ENCODE measurements around the gene SLC13A2. TPM values are rescaled to one million over a fixed set of nuclear protein-coding genes. Genes with fewer than 3 reads are reported as not detected.

SLC13A2 gene
- total RNA-seq, 6 experiments from 2014 or later = 0.09 to 0.49 (median 0.24) TPM

GRCh38 chr17:28532050-28532960, 58.9 kb downstream of the SLC13A2 start:
- H3K27me3 ChIP-seq = no peaks in the 10 kb centered on the region
- no peak overlapping the region for H3K4me3 ChIP-seq
- WGBS (ENCODE audit: insufficient coverage, low coverage, low lambda C conversion rate, missing lambda C conversion rate) = 74% methylated on average over 3 of the region's 7 CpGs
- intact Hi-C loops (cut with DNase I) = no loop called here
- DNase-seq (no peak), ATAC-seq (no peak)
- H3K4me1 ChIP-seq = no peaks in the 10 kb centered on the region
- no peaks in the 10 kb centered on the region for H3K36me3 ChIP-seq
- no peak overlapping the region for H3K27ac ChIP-seq
- TF ChIP-seq POLR2A (IDR thresholded peaks at IDR 0.05) (no peak), CTCF (IDR thresholded peaks at IDR 0.05) (no peak)
- no peaks in the 10 kb centered on the region for H3K9me3 ChIP-seq

GRCh38 chr17:28533091-28533807, 59.8 kb downstream of the SLC13A2 start:
- intact Hi-C loops (cut with DNase I) = no loop called here
- no peak for TF ChIP-seq POLR2A (IDR thresholded peaks at IDR 0.05)
- TF ChIP-seq CTCF (IDR thresholded peaks at IDR 0.05) = no peak
- Histone ChIP-seq H3K4me1 (no peaks in the 10 kb centered on the region), H3K36me3 (no peaks in the 10 kb centered on the region), H3K27me3 (no peaks in the 10 kb centered on the region), H3K4me3 (no peak overlapping the region), H3K9me3 (no peaks in the 10 kb centered on the region), H3K27ac (no peak overlapping the region)
- DNase-seq (no peak), ATAC-seq (no peak)
- 78% methylated on average over 4 of the region's 16 CpGs for WGBS (ENCODE audit: insufficient coverage, low coverage, low lambda C conversion rate, missing lambda C conversion rate)

- Histone ChIP-seq H3K27ac (no peak overlapping the region), H3K27me3 (no peaks in the 10 kb centered on the region), H3K9me3 (no peaks in the 10 kb centered on the region), H3K4me1 (no peaks in the 10 kb centered on the region), H3K36me3 (no peaks in the 10 kb centered on the region), H3K4me3 (no peak overlapping the region)
- WGBS (ENCODE audit: insufficient coverage, low coverage, low lambda C conversion rate, missing lambda C conversion rate) = 100% methylated on average over 4 of the region's 11 CpGs
- ATAC-seq (no peak), DNase-seq (no peak)
- TF ChIP-seq POLR2A (IDR thresholded peaks at IDR 0.05) = no peak
- TF ChIP-seq CTCF (IDR thresholded peaks at IDR 0.05) = no peak
- intact Hi-C loops (cut with DNase I) = loop anchor here in 1 of 2 donors (5.0 kb wide), 1 partner anchor 43 kb away; no protein-coding TSS in a partner anchor
These were observed 61.4 kb downstream of the SLC13A2 start for GRCh38 chr17:28534740-28535375.

DNA sequence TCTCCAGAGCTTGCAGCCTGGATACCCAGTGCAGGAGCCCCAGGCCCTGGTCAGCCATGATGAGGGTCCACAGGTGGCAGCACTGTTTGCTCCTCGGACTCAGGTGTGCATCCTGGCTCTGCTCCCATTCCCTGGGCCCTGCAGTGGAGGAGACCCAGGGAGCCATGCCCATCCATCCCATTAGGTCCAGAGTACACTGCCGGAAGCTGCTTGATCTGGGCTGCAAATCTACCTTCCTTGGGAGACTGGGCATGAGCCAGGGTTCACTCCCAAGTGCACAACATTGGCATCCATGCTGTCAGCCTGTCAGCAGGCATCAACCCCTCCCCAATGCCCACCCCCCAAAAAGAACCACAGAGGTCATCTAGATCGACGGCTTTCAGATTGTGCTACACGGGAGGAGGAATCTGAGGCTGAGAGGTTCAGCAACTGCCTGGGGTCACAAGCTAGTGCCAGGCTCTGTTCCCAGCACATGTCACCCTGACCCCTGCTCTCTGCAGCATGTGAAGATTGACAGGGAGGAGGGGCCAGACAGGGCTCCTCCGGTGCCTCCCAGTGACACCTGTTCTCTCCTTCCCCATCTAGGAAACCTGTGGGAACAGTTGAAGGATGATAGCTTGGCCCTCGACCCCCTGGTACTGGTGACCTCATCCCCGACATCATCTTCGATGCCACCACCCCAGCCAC, 63.2 kb downstream of the SLC13A2 start:
- ATAC-seq (no peak), DNase-seq (no peak)
- H3K27me3 ChIP-seq = no peaks in the 10 kb centered on the region
- H3K4me3 ChIP-seq = no peak overlapping the region
- no peaks in the 10 kb centered on the region for H3K9me3 ChIP-seq
- no peak for TF ChIP-seq POLR2A (IDR thresholded peaks at IDR 0.05)
- TF ChIP-seq CTCF (IDR thresholded peaks at IDR 0.05) = no peak
- no peak overlapping the region for H3K27ac ChIP-seq
- intact Hi-C loops (cut with DNase I) = loop anchor here in 1 of 2 donors (5.0 kb wide), 1 partner anchor 44 kb away; no protein-coding TSS in a partner anchor
- 36% methylated on average over 4 of the region's 9 CpGs for WGBS (ENCODE audit: insufficient coverage, low coverage, low lambda C conversion rate, missing lambda C conversion rate)
- no peaks in the 10 kb centered on the region for H3K36me3 ChIP-seq
- H3K4me1 ChIP-seq = no peaks in the 10 kb centered on the region

Data from right lobe of liver (tissue), 6 donors.